ENCODE results near the gene OPRM1. TPM values are rescaled to one million over a fixed set of nuclear protein-coding genes. Genes with fewer than 3 reads are reported as not detected.

Gene OPRM1
- total and polyA plus RNA-seq, 2 donors from 2014 or later: not detected

GRCh38 chr6:154232013-154232910, 193.2 kb downstream of the OPRM1 start:
- Histone ChIP-seq H3K4me1 (ENCODE audit: control insufficient read depth in 2 of 3, insufficient read depth in 2 of 3, low read depth in 1 of 3, low read length in 3 of 3) (no peaks in the 10 kb centered on the region), H3K9me3 (ENCODE audit: control insufficient read depth in 2 of 3, insufficient read depth in 1 of 3, low read length in 3 of 3) (no peaks in the 10 kb centered on the region), H3K9ac (ENCODE audit: low read length in 3 of 3) (no peak overlapping the region), H3K27me3 (ENCODE audit: control insufficient read depth, insufficient read depth, low read length) (no peaks in the 10 kb centered on the region), H3K36me3 (ENCODE audit: control insufficient read depth in 2 of 3, insufficient read depth in 3 of 3, low read length in 3 of 3) (no peaks in the 10 kb centered on the region), H3K27ac (ENCODE audit: low read depth in 2 of 2, low read length in 2 of 2) (no peak overlapping the region), H3K4me3 (ENCODE audit: low read length in 3 of 3) (no peak overlapping the region)
- TF ChIP-seq CTCF (IDR thresholded peaks at IDR 0.05; ENCODE audit: borderline replicate concordance, extremely low read depth, insufficient read depth): no peak
- no peak for FAIRE-seq
- intact Hi-C loops (cut with DNase I): no loop called here
- DNase-seq: no peak

- Histone ChIP-seq H3K27me3 (ENCODE audit: control insufficient read depth, insufficient read depth, low read length) (no peaks in the 10 kb centered on the region), H3K4me1 (ENCODE audit: control insufficient read depth in 2 of 3, insufficient read depth in 2 of 3, low read depth in 1 of 3, low read length in 3 of 3) (no peaks in the 10 kb centered on the region), H3K4me3 (ENCODE audit: low read length in 3 of 3) (no peak overlapping the region), H3K27ac (ENCODE audit: low read depth in 2 of 2, low read length in 2 of 2) (no peak overlapping the region), H3K9ac (ENCODE audit: low read length in 3 of 3) (no peak overlapping the region), H3K9me3 (ENCODE audit: control insufficient read depth in 2 of 3, insufficient read depth in 1 of 3, low read length in 3 of 3) (no peaks in the 10 kb centered on the region), H3K36me3 (ENCODE audit: control insufficient read depth in 2 of 3, insufficient read depth in 3 of 3, low read length in 3 of 3) (no peaks in the 10 kb centered on the region)
- TF ChIP-seq CTCF (IDR thresholded peaks at IDR 0.05; ENCODE audit: borderline replicate concordance, extremely low read depth, insufficient read depth): no peak
- FAIRE-seq: no peak
- intact Hi-C loops (cut with DNase I): no loop called here
- no peak for DNase-seq
Observed at GRCh38 chr6:154233383-154233782, 194.3 kb downstream of the OPRM1 start.

GRCh38 chr6:154234019-154234772, 195.2 kb downstream of the OPRM1 start:
- DNase-seq: no peak
- Histone ChIP-seq H3K9me3 (ENCODE audit: control insufficient read depth in 2 of 3, insufficient read depth in 1 of 3, low read length in 3 of 3) (no peaks in the 10 kb centered on the region), H3K4me3 (ENCODE audit: low read length in 3 of 3) (no peak overlapping the region), H3K27ac (ENCODE audit: low read depth in 2 of 2, low read length in 2 of 2) (no peak overlapping the region), H3K4me1 (ENCODE audit: control insufficient read depth in 2 of 3, insufficient read depth in 2 of 3, low read depth in 1 of 3, low read length in 3 of 3) (no peaks in the 10 kb centered on the region), H3K27me3 (ENCODE audit: control insufficient read depth, insufficient read depth, low read length) (no peaks in the 10 kb centered on the region), H3K9ac (ENCODE audit: low read length in 3 of 3) (no peak overlapping the region), H3K36me3 (ENCODE audit: control insufficient read depth in 2 of 3, insufficient read depth in 3 of 3, low read length in 3 of 3) (no peaks in the 10 kb centered on the region)
- no peak for FAIRE-seq
- TF ChIP-seq CTCF (IDR thresholded peaks at IDR 0.05; ENCODE audit: borderline replicate concordance, extremely low read depth, insufficient read depth): no peak
- intact Hi-C loops (cut with DNase I): no loop called here
